Measurements from ENCODE around the gene BMP10.

Gene BMP10

DNA sequence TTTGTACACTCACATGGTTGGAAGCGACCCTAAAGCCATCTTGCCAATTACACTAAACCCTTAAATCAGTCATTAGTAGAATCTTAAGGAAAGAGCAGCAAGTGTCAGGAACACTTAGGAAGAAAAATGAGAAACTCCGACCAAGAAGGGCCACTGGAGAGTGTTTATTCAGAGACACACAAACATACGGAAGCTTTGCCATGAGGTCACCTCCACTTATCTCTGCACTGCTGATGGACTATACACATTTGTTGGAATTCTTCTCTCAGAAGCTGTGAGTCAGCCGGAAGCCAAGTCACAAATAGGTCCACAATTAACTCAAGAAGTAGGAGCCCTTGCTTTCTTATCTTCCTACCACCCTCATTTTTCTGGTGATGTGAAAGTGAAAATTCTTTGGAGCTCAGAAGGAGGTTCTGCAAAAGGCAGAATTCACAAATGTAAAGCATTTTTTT, 21.6 kb downstream of the BMP10 start:
- DNase-seq = no peak

DNA sequence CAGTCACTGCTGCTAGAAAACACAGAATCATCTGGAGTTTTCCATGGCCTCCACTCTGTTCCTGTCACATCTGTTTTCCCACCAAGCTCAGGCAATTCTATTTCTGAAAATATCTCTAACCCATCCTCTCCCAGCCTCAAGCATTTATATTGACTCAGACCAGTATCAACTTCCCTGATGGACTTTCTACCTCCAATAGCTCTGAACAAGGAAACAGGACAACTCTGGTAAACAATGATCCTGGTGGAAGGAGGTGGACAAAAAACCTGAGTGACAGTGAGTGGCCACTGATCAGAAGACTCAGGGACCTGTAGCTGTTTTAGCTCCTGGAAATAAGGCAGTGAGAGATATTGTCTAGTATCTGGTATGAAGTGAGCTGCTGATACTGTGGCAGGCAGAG, 23.4 kb downstream of the BMP10 start:
- no peak for DNase-seq

DNA sequence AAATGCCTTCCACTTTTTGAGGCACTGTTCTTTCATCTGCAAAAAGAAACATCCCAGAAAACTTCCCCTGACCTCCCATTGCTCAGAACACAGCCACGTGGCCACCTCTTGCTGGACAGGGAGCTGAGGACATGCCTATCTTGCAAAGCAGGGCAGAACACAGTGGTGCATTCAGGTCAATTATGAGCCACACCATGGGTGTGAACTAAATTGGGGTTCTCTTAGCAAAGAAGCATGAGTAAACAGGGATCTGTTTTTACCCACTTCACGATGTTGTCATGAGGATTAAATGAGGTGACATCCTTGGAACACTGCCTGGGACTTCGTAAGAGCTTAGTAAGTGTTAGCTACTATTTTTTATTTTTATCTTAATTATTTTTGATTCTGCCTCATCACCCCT, 25.1 kb downstream of the BMP10 start:
- no peak for DNase-seq

DNA sequence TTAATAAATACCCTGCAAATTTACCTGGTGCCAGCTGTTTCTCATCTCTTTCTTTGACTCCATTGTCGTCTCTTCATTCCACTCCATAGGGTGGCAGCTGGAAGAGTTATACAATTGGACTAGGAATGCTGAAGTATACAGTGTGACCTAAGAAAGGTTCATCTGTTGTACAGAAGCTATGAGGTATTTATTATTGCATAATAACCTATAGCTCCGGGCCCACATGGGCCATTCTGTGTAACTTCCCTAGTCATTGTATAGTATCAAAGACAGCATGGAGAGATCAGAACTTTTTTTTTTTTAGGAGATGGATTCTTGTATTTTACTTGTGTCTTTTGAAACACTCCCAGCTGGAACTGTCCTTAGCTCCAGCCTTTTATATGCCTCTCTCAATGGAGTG, 26.2 kb downstream of the BMP10 start:
- no peak for DNase-seq

DNA sequence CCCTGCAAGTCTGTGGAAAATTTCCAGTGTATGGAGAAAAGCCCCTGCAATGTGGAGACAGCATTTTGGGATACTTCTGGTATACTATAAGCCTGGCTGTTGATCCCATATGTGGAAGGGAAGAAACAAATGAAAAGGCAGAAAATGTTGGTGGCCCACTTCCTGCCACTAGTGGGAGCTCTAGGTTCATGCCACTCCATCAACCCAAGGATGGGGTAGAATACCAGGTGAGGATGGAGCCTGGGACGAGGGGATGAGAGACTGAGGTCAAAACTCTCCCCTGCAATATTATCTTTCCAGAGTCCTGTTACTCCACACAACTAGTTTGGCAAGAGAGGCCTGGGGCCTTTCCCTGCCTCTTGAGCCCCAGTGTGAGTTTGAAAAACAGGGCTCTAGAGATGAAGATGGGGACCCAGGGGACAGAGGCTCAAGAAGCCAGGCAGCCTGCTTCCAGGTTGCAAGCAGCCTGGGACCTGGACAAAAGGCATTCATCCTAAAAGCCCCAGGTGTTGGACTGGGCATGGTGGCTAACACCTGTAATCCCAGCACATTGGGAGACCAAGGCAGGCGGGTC, 31.9 kb downstream of the BMP10 start:
- peak; percentile 40 for DNase-seq

DNA sequence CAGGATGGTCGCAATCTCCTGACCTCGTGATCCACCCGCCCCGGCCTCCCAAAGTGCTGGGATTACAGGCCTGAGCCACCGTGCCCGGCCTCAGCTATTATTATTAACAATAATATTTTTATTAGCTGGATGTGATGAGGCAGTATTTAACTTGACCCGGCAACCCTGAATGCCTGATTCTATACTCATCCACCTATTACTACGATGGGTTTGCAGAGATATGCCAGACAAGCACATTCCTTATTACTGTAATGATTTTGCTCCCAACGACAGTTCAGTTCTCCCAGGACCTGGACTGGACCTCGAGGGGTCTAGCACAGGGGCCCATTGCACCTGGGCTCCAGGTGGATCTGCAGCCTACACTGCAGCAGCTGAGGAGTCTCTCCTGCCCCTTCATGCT, 32.6 kb downstream of the BMP10 start:
- no peak for DNase-seq

DNA sequence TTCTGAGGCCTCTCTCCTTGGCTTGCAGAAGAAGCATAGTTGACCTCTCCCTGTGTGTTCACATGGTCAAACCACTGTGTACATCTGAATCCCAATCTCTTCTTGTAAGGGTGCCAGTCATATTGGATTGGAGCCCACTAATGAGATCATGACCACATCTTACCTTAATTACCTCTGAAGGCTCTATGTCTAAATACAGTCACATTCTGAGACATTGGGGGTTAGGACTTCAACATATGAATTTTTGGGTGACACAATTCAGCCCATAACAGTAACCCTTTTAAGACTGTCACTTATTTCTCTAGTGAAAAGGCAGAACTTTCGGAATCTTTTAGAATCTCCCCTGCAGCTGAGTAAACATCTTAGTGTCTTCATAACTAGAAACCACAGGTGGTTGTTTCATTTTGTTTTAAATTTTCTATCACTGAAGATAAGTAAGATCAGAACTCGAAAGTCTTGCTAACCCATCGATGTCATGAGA, 33.3 kb downstream of the BMP10 start:
- DNase-seq = no peak

DNA sequence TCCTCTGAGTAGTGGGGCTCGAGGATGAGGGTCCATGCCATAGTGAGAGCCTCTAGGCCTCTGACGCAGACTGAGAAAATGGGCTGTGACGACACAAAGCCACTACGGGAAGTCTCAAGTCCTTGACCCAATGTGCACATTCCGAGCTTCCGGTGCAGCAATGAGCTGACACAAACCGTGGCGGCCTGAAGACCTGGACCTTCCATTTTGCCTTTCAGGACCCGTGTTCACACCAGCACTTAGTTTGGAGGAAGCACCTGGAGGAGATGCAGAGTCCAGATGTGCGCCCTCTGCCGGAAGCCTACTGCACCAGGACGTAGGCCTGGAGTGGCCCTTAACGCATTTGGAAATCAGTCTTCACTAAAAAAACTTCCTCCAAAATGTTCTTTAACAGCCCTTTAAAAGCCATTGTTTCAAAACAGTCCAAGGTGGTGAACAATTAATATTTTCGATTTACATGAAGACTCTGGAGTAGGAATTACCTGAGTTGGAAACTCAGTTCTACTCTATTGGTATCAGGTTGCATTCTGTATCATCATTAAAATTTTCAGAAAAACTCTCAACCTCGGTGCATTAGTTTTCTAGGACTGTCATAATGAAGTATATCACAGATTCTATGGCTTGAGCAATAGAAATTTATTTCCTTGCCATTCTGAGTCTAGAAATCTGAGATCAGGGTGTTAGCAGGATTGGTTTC, 33.9 kb downstream of the BMP10 start:
- DNase-seq = peak; percentile 72

DNA sequence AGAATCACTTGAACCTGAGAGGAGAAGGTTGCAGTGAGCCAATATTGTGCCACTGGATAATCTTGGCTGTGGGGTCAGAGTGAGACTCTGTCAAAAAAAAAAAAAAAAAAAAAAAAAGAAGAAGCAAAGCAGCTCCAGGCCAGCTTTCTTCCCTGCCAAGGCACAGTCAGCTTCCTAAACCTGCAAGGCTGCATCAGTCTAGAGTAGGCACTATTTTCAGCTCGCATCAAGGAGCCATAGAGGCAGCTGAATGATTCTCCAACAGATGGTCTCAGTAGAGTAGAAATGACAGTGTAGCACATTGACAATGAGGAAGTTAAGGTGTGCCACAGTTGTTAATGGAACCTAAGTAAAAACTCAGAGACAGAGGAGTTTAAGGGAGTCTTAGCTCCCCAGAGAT, 35.6 kb downstream of the BMP10 start:
- no peak for DNase-seq

DNA sequence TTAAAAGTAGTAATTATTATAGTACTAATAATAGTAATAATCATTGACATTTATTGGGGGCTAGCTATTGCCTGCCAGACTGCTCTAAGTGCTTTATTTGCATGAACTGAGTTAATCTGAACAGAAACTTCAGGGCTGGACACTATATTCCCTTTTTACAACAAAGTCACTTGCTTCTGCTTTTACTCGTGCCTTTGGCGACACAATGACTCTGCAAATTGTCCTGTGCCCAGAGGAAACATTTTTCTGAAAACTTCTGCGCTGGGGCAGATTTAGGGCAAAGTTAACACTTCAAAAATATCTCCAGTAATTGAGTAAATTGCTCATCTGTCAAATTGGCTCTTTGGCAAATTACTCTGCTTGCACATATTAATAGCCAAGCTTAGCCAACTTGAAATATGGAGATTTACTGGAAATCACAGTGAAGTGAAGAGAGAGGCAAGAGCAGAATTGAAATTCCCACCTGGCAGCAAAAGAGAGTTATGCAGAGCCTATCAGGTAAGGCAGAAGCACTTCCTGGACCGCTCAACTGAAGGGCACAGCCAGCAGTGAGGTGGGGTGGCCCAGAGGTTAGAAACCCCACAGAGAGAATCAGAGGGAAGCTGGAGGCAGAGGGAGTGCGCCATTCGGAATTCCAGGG, 36.3 kb downstream of the BMP10 start:
- DNase-seq = no peak

DNA sequence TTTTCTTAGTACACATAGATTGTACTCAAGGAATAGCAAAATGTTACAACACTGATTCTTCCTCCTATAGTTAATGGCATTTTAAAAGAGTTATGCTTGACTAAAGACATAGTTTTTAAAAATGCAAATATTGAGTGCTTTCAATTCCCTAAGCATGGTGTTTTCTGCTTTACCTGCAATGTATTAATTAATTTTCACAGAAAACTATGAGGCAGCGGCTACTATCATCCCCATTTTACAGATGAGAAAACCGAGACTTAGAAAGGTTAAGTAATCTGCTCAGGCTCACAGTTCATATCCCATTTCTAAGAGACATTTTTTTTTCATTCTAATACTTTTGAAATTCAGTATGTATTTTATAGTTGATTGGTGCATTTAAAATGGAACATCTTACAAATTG, 38.0 kb downstream of the BMP10 start:
- DNase-seq = no peak

DNA sequence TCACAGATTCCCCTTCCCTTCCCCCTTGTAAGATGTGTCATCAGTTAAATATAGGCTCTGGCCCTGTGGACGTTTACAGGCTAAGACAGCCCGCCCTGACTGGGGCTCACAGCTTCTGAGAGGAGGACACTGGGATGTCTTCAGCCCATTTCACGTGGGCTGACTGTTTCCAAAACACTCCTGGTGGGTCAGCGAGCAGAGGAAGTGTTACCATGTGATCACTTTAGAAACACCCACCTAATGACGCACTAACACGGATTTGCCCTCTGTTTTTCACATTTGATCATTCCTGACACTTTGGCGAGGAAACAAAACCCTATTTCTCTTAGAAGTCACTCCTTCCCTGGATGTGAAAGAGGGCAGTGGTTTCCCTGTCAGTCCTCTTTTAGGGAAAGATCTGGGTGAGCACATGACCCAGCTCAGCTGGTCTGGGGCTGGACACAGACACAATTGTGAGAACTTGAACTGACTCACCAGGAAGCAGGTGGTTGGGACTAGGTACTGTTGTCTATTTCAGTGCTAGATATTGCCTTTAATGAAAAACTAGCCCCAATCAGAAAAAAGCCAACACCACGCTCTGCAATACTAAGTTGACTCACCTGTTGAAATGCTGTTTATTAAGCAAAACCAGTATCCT, 38.8 kb downstream of the BMP10 start:
- peak; percentile 64 for DNase-seq

DNA sequence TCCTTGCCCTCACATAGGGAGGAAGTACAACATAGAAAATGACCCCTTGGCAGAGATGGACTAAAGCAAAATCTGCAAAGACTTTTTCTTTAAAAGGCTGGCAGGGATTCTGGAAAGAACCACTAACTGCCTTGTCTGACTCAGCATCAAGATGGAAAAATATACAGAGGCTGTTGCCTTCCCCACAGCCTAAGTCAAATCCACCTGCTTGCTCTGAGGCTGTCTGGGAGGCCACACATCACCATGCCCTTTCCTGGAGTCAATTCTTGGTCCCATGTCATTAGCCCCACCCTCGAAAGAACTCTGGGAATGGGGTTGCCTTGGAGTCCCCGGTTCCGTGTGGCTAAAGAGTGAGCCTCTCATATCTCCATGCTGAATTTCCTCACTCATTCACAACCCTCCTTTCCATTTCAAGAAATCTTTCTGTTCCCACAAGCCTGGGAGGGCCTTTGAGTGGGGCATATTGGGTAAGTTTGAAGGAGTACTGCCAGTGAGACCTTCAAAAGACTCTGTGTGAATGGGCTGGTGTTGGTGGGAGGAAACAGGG, 39.4 kb downstream of the BMP10 start:
- DNase-seq = no peak

DNA sequence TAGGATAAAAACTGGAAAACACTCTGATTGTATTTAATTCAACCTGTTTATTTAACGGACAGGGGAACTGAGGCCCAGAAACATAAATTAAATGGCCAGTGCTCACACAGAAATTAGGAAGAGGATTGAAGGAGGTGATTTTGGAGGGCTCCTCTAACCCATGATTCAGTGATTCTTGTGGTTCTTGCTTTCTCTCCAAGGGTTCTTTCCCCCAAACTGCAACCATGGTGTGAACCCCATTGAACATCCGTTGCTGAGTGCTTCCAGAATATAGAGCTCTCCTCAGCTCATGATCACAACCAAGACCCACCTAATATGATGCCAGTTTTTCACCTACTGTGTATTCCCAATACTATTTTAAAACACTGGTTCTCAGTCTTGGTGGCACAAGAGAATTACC, 41.4 kb downstream of the BMP10 start:
- DNase-seq = peak; percentile 30

DNA sequence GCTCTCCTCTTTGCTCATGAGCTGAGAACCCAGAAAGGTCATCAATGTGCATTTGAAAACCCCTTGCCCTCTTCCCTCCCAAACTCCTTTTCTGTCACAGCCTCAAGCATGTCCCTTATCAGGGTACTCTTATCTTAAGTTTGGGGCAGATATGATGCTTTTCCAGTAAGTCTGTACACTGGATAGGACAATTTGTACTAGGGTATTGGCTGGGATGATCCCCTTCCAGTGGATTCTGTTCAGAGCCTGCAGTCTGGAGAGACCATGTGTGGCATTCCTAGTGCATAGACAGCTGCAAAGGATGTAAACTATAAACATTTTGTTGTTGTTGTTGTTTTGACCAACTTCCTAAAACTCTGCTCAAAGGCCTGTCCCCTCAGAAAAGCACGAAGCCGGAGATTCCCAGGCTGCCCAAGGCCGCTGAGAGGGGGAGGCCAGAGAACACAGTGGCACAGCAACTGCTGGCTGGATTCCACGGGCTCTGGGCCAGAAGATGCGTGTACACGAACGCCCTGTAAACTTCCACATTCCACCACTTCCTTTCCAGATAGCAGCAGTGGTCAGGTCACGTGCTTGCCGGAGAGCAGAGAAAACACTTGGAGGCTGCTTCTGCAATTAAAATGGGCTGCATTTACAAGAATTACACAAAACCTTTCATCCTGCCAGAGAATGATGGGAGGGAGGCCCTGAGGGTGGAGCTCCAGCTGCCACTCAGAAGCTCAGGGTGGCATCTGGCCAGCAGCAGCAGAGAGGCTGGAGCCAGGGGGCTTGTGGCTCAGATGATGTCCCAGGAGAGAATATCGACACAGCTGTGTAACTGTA, 42.1 kb downstream of the BMP10 start:
- DNase-seq = peak; percentile 80

DNA sequence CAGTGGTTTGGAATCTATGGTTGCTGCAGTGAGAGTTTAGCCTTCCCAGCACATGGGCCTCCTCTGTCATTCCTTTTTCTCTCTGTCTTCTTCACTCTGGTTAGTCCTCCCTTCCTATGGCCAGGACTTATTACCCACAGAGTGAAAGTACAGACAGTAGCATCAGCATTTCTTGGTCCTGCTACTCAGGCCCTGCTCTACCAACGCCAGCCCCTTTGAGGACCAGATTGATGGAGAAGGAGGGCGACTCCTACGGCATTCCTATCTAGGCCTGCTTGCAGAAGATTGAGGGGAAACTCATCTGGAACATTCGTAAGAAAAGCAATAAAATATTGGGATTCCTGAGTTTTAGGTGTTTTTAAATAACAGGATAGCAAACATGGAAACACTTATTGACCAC, 43.5 kb downstream of the BMP10 start:
- DNase-seq = no peak

DNA sequence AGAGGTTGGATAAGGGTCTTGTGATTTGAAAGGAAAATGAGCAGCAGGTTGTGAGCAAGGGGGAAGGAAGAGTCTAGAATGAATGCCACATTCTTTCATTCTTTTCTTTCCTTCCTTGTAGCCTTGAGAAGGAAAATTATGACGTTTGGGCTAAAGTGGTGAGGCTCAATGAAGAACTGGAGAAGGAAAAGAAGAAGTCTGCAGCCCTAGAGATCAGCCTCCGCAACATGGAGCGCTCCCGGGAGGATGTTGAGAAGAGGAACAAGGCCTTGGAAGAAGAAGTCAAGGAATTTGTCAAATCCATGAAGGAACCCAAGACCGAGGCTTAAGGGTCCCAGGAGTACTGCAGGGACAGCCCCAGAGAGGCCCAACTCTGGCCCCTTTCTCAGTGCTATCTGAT, 45.3 kb downstream of the BMP10 start:
- no peak for DNase-seq

DNA sequence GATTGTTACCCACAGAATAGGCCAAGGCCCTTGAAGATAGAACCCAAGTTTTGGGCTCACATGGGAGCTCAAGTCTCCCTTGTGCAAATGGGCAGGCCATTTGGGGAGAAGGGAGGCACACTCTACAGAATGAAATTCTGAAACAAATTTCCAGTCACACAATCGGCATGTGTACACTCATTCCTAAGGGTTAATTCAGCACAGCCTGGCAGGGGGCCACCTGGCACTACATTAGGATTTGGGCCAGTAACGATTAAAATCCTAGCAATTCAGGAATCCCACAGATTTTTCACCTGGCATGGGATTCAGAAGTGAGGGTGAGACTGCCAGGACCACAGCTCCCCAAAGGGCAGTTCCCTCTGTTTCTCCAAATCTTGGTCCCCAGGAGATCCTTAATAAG, 46.4 kb downstream of the BMP10 start:
- DNase-seq = no peak

DNA sequence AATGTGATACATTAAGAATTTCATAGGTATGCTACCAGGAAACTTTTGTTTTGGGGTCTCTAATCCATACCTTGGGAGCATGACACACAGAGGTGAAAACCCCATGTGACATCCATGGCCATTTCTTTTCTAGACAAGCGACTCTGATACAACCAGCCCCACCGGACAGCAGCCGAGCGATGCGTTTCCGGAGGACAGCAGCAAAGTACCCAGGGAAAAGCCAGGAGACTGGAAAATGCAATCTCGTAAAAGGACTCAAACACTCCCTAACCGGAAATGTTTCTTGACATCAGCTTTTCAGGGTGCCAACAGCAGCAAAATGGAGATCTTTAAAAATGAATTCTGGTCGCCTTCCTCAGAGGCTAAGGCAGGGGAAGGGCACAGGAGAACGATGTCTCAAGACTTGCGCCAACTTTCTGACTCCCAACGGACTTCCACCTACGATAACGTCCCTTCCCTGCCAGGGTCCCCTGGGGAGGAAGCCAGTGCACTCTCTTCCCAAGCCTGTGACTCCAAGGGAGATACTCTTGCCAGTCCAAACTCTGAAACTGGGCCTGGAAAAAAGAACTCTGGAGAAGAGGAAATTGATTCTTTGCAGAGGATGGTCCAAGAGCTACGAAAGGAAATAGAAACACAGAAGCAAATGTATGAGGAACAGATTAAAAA, 48.9 kb downstream of the BMP10 start:
- no peak for DNase-seq

DNA sequence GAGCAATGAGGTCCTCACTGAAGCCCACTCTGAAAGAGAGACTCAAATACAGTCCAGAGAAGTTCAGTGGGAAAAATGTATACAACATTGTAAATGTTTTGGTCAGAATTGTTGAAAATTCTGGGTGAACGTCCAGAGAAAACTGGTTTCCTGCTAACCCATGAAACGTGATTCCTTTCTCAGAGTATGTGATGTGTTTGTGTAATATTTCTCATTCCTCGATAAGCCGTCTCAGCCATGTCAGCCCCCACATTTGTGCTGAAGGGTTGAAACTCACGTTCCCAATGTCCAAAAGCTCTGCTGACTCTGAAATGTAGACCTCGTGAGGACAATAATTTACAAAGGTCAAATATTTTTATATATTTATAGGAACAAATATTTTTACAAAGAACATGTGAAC, 51.6 kb downstream of the BMP10 start:
- no peak for DNase-seq

DNA sequence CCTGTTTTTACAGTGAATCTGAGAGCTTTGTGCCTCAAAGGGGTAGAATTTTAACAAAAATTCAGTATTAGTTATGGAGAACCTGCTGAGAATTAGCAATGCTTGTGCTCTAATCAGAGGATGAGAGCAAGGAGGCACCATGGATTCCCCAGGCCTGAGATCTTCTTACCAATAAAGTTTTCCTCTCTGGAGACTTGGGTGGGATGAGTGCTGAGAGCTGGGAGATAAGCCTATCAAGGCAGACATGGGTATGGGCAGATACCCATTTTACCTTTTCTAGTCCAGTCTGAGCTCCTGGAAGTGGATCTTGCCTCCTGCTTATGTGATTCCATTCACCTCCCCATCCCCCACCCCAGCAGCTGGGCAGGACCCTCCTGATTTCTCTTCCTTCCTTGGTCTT, 53.9 kb downstream of the BMP10 start:
- no peak for DNase-seq

Data from CD4-positive, alpha-beta T cell treated with Interleukin-21 for 1 hour (primary cell).